C1 segment of cervical spinal cord (tissue), 14 donors: ENCODE results near the gene OR51L1.
"Not testable (repeated sequence)": the region's sequence is repeated elsewhere in the genome, so short reads cannot be mapped to it uniquely, and the experiment has no call there.

ENCODE experiments used
- DNase-seq, 14 donors: peaks; one replicate each; lab custom pipeline; 2025; lab: John Stamatoyannopoulos, UW

The OR51L1 gene, protein sequence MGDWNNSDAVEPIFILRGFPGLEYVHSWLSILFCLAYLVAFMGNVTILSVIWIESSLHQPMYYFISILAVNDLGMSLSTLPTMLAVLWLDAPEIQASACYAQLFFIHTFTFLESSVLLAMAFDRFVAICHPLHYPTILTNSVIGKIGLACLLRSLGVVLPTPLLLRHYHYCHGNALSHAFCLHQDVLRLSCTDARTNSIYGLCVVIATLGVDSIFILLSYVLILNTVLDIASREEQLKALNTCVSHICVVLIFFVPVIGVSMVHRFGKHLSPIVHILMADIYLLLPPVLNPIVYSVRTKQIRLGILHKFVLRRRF

DNA sequence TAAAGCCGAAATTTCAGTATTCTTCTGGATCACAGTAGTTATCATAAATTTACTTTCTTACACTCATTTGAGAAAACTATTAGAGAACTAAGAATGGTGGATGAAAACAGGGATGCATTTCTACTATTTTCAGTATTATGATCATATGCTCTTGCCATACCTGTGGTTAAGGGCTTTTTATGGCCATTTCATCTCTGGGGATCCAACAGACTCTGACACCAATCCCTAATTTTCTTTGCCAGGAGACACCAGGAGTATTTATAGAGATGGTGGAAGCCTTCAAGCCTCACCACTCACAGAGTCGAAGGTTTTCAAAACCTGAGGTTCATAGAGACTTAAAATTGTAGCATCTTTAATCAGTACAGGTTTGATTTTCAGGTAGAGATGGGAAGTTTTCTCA, at the start of gene OR51L1:
Gene OR51L1 (plus strand): TSS at position 301 of the 400 bp plus-strand sequence. CDS start 4,132 bp downstream, outside the sequence.
- DNase-seq = no peak

DNA sequence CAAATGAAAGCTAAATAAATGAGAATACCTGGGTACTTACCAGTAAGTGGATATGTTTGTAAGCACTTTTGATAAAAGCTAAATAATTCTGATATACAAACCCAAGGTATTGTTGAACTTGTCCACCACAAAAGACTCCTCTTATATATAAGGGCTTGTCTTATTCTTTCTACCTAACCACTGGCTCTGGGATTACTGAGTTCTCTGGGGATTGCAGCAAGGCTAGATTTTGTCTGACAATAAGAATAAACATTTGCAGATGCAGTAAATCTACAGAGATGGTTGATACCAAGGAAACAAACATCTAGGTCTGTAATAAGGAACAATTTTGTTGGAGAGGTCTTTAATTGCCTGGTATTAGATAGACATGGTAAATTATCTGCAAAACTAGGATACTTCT, 47.1 kb upstream of the OR51L1 start, which contains the start of gene OR51A4:
Gene OR51A4 (minus strand): TSS at position 101 of the 400 bp plus-strand sequence. CDS start 505 bp downstream, outside the sequence.
- DNase-seq = no peak

DNA sequence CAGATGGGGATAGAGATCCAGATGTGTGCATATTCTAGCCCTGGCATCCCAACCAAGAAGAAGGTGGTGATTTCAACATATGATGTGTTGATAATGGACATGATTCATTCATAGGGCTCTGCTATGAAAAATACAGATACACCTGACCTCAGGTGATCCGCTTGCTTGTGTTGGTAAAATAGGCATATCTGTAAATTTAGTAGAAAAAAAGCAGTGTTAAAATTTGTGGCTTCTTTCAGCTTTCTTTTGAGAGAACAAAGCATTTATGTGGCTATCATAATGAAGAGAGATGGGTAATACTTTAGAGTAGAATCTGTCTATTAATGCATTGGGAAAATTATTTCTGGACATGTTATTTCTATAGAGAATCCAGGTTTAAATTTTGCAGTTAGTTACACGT, 39.0 kb upstream of the OR51L1 start, which contains the start of gene OR51A2:
Gene OR51A2 (minus strand): TSS at position 101 of the 400 bp plus-strand sequence. CDS start 0 bp downstream, at position 101.
- not testable (repeated sequence) for DNase-seq

DNA sequence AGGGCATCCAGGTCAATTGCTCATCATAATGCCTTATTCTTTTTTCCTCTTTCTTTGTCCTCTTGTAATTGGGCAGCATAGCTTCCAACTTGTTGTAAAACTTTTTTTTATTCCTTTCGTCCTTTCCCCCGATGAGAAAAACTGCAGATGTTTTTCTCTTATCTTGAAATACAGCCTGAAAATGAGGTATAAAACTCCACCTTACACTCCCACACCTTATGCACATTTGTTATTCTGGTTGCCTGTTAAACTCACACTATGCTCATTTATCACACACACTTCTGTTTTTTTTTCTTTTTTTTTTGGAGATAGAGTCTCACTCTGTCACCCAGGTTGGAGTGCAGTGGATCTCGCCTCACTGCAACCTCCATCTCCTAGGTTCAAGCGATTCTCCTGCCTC, 37.3 kb upstream of the OR51L1 start:
- no peak for DNase-seq

DNA sequence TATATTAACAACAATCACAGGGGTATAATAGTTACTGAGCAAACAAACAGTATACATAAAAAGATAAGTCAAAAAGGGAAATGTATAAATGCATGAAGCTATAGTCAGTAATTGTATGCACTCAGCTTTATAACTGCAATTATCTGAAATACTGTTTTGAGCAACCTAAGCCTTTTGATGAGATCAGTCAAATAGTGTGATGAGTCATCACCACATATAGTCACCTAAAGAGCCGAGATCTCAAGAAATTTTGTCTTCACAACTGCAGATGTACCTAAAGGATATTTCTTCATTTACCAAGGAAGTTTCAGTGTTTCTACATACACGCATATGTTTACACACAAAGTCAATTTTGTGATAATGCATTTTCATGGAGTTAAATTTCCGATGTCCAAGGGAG, 33.8 kb upstream of the OR51L1 start:
- no peak for DNase-seq

DNA sequence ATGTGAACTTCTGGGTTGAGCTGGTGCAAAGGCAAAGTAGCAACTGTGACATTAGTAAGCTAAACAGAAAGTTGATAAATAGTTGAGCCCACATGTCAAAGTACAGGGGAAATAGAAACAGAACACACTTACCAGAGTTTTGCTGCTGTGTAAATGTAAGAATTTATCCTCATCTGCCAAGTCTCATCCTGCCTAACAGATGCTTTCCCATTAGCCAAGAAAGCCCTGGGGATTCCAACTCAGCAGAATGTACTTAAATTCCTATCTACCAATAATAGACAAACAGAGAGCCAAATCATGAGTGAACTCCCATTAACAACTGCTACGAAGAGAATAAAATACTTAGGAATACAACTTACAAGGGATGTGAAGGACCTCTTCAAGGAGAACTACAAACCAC, 31.8 kb upstream of the OR51L1 start:
- no peak for DNase-seq

DNA sequence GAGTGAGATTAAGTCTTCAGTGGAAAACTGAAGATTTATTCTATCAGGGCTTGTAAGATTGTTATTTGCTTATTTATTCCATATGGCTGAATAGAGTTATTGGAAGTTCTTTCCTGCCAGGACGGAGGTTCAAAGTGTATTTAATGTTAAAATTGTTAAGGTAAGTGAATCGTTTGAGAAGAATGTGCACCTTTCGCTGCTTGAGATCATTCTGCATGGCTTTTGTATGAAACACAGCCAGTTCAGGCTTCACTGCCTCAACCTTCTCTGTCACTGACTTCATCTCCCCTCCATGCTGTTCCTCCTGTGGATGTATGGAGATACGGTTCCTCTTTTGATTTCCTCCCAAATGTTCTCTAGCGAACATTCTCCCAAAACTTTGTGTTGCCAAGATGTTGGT, 19.2 kb upstream of the OR51L1 start:
- DNase-seq = no peak

DNA sequence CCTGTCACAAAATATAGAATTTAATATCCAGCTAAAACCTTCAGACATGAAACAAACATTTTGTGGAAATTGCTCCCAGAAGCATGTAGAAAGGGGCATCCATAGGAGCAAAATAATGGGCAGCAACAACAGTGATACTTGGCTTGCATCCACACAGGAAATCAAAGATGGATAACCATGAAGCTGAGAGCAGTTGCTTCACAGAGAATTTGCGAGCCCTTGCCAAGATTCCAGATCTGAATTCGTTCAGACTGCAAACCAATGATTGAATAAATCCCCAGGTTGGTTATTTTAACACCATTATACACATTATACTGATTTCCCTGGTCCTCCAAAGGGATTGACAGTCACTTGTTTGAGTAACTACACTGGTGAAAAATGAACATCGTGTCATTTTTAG, 15.6 kb upstream of the OR51L1 start:
- peak in 1 of 14 donors; percentile 3 for DNase-seq

DNA sequence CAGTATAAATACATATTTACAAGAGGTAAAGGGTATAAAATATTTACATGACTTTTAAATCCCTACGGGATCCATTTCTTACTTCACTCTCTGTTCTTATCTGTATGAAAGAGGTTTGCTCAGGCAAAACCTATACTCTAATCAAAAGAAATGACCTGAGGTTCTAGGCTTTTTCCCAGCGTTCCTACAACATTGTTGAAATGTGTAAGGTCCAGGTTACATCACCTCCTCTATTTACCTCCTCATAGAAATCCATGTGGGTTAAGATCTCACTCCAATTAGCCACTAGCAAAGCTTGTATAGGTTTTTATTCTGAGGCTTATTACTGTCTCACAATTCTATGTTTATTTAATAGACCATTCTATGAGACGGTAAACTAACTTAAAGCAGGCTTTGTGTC, 12.0 kb upstream of the OR51L1 start:
- no peak for DNase-seq

DNA sequence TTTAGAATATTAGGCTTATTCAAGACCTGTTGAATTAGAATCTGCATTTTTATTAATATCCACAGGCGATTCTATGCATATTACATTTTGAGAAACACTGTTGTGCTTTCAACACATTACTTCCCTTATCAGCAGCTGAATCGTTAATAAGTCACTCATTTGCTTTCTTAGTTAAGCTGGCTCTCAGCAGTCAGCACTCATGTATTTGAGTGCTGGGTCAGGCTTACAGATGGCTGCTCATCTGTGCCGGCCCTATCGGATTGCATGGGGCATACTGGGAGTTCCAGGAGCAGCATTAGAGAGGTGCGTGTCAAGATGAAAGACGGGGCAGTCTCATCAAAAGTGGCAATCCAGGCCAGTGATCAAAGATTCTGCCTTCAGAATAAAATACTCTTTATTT, 10.8 kb upstream of the OR51L1 start:
- no peak for DNase-seq

DNA sequence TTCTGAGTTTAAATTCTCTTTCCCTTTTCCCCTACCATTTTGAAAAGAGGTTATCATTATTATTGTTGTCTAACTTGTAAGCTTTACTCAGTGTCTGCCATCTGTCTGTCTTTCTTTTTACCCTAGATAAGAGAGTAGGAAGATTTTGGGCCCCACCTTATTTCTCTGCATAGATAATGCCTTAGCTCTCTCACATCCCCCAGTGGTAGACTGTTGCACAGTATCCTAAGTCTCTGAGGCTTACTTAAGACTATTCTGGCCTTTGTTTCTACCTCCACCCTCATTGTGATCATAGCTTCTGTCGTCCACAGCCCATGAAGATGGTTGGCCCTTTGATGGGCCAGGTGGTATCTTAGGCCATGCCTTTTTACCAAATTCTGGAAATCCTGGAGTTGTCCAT, 3.6 kb upstream of the OR51L1 start:
- no peak for DNase-seq

DNA sequence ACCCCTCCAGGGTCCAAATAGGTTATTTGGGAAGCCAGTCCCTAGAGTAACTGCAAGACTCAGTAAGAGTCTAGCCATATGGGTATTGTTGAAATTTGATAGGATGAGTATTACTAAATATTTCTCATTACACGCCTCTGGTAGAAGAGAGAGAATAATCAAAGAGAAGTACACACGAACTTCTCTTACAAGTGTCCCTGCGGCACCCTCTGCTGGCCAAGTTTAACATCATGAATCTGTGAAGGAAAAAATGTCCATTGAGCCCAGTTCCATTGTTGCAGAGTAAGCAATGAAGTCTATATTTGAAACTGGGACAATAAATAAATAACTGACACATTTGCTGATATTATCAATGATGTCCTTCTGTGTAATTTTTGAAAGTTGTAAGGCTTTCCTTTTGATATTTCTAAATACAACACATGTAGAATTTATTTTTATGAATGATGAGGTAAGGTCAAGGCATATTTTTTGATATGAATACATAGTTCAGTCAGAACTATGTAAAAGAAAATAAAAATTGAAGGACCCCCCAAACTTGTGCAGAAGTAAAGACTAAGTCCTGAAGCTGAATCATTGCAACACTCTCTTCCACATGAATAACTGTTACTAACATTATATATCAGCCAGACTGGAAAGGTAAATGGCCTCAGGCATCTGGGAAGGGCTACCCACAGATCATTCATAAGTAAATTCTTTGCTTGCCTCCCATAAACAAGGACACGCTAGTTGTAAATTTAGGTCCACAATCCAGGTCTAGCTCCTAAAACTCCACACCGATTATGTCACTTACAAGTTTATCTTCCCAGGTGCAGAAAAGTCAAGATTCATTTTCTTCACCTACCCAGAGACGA, 10.0 kb downstream of the OR51L1 start:
- peak in 5 of 14 donors; percentile 0 to 15 (median 2) for DNase-seq

DNA sequence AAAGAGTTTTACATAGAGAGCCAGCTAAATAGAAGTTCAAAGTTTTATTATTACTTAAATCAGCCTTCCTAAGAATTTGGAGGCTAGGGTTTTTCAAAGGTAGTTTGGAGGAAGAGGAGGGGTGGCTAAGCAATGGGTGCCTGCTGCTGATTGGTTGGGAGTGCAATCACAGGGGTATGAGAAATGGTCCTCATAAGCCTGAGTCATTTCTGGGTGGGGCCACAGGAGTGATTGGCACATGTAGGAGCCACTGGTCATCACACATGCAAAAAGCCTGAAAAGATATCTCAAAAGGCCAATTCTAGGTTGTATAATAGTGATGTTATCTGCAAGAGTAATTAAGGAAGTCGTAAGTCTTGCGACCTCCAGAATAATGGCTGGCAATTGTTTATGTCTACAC, 12.9 kb downstream of the OR51L1 start:
- DNase-seq = no peak

DNA sequence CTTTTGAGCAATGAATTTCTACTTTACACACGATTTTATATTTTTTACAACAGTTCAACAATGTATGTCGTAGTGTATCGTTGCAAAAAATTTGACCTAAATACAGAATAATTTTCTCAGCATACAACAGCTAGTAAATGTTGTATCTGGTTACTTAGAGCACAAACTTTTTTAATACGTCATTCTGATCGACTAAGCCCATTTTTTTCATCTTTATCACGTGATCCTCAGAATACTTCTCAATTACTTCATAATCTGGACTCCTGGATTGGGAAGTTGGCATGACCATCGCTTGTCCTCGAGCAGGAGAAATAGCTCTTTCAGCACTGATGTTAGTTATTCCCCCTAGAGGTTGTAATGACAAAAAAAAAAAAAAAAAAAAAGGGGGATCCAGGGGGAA, 16.6 kb downstream of the OR51L1 start:
- no peak for DNase-seq

DNA sequence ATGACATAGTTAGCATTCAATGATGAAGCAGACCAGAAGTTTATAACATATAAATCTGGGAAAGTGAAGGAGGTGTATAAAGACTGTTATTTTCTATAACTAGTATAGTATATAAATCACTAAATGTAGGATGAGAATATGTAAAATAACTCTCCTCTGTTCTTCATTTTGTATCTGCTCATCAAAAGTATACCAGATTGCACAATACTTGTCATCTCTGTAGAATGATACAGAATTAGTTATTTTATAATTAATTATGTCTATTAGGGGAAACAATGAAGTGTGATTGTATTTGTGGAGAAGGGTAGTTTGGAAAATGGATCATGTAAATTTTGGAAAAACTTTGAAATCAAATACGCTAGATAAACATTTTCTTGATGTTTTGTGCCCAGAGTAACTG, 18.4 kb downstream of the OR51L1 start:
- no peak for DNase-seq

DNA sequence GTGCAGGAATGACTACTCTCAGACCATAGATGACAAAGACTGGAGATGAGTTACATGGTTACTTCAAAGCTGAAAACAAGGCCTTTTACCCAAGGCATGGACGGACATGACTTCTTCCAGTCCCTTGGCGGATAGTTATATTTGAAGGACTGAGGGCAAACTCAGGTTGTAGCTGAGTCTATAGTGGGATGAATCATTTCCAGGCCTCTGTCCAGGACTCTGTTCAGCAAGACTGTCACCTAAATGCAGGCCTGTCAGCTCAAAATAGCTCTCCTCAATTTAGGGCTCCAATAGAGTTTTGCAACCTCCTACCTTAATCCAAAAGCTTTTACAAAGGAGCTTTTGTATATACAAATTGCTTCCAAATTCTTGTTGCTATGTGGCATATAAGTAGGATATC, 27.3 kb downstream of the OR51L1 start:
- no peak for DNase-seq

DNA sequence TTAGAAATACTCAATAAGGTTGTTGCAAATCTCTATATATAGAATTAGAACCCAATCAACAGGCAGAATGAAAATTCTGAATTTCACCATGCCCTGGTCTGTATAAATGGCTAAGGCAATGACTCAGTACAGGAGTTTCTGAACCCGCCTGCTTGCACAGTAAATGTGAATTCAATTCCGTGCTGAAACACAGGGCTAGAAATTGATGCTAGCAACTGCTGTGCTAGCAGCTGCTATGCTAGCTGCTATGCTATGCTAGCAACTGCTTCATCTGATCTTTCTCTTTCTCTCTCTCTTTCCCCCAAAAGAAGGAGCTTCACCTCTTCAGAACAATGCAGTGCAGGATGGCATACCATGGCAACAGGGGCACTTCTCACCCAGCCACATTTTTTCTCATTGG, 42.0 kb downstream of the OR51L1 start:
- peak in 1 of 14 donors; percentile 72 for DNase-seq

DNA sequence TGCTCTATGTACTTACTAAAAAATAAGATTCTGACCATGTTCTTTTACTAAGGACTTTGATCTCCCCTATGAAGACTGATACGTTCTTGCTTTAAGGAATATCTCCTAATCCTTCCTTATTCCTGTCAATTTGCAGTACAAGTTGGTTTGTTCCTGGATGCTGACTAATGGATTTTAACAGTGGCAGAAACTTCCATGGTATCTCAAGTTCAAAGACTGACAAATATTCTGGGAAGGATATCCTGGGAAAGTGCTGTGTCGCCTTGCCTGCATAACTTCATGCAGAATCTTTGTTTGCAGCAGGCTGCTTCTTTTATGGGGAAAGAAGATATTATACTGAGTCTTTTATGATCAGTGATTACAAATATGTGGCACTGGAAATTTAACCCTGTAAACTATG, 43.3 kb downstream of the OR51L1 start:
- DNase-seq = no peak

DNA sequence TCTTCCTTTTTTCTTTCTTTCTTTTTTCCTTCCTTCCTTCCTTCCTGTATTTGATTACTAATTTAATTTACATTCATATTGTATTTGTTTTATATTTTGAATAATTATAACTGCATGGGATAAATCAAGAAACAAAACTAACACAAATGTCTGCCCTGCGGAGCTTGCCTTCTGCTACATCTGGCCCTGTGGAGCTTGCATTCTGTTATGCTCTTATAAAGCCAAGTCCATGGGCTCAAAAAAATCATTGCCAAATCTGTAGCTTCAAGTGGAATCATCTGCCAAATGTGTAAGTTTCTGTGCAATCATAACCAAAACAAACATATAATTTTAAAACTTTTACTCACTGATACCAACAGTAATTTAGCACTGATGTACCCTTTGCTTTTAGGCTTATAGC, 43.7 kb downstream of the OR51L1 start:
- DNase-seq = peak in 1 of 14 donors; percentile 85

DNA sequence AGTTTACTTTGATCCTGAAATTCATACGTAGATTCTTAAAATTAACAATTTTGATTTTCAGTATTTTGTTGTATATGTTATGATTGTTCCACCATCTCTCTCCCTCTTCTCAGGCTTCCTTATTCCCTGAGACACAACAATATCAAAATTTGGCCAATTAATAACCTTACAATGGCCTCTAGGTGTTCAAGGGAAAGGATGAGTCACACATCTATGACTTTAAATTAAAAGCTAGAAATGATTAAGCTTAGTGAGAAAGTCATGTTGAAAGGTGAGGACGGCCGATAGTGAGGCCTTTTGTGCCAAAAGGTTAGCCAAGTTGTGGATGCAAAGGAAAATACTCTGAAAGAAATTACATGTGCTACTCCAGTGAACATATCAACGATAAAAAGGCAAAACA, 46.2 kb downstream of the OR51L1 start:
- DNase-seq = no peak

DNA sequence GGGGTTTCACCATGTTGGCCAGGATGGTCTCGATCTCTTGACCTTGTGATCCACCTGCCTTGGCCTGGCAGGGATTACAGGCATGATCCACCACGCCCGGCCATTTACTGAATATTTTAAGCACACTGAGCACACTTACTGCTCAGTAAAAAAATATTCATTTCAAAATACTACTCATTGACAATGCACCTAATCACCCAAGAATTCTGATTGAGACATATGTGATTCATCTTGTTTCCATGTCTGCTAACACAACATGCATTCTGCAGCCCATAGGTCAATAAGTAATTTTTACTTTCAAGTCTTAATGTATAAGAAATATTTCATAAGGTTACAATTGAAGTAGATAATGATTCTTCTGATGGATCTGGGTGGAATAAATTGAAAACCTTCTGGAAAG, 47.4 kb downstream of the OR51L1 start:
- DNase-seq = no peak

DNA sequence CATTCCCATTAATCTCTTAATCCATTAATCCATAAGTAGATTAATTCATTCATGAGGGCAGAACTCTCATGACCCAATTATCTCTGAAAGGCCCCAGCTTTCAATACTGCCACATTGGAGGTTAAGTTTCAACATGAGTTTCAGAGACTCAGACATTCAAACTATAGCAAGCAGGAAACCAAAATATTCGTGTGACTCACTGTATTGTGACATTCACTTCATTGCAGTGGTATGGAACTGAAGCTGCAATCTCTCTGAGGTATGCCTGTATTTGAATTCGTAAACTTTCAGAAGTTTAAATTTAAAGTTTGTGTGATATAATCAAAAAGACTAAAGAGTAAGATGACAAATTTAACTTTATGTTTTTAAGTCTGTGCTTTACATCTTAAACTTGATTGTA, 48.7 kb downstream of the OR51L1 start:
- no peak for DNase-seq

DNA sequence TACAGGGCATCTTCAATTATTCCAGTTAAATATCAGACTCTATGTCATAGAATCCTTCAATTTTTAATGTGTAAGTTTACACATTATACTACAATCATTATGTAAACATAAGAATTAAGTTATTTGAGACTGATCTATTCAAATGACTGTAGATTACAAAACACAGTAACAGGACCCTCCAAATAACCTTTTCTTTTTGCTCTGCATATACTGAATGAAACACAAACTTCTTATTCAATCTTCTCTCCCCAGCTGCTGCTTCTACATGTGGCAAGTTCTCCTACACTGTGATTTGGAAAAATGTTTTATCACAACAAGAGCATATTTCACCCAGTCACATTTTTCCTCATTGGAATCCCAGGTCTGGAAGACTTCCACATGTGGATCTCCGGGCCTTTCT, 51.6 kb downstream of the OR51L1 start, which contains the start of gene OR52J3:
Gene OR52J3 (plus strand): TSS at position 301 of the 400 bp plus-strand sequence. CDS start 0 bp downstream, at position 301.
- DNase-seq = no peak
